HG03460 (cell line): ENCODE measurements around the gene RAET1E.
"Not testable (repeated sequence)": the region's sequence is repeated elsewhere in the genome, so short reads cannot be mapped to it uniquely, and the experiment has no call there.

Experiments used
- ATAC-seq: cut with Tn5 transposase; IDR thresholded peaks from one replicate; pipeline ENCODE4 v1.9.1; 2021; ENCODE audit not compliant: unreplicated experiment

Gene RAET1E, protein sequence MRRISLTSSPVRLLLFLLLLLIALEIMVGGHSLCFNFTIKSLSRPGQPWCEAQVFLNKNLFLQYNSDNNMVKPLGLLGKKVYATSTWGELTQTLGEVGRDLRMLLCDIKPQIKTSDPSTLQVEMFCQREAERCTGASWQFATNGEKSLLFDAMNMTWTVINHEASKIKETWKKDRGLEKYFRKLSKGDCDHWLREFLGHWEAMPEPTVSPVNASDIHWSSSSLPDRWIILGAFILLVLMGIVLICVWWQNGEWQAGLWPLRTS

DNA sequence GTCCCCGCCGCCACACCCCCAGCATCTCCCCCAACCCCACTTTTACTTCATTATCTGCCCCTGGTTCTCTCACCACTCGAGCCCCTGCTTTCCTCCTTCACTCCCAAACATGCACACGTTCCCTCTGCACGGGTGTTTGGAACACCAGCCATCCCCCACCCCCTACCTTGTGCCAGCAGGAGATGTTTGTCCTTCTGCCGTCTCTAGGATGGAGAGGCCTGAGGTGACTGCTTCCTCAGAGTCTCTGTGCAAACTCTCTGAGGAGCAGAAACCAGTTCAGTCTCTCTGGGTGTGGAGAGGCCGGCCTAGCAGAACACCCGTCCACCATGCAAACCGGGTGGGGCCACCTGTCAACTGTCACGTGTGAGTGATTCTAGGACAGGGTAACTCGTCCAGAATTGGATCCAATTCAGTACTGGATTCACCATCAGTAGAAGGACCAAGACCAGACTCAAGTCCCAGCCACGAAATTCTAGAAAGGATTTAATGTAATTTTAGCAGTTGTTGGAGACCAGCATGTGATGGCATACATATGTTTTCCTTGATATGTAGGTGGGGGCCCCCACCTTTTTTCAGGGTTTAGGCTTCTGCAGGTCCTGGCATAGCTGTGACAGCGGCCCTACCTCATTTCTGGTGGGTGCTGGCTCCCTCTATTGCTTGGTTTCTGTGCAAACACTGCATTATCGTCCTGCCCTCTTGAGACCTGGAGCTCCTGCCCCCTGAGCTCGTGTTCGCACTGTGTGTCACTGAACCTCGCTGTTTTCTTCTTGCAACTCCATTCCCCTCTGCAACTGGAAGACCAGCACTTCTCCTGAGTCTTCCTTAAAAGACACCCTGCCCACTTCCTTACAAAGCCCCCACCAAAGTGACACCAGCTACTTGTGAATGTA lies at the start of gene RAET1E:
TSS of gene RAET1E (minus strand) at position 259 of the 890 bp plus-strand sequence. CDS start 7,212 bp downstream, outside the sequence.
- ATAC-seq = no peak

DNA sequence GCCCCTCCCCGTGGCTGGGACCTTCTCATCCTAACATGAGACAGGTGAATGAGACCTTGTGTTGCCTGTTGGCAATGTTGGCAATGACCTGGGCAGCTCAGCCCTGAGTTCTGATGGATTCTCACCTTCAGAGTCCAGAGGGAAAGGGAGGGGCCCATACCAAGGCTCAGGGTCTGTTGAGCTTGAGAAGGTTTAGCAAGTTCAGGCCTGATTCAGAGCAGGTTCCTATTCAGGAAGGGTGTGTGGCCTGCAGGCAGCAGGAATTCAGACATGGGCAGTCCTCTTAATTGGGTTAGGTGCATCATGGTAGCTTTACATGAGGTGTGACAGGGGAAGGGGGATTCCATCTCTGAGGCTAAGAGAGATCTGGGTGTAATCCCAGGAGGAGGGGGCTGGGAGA lies 49.6 kb upstream of the RAET1E start:
- ATAC-seq = not testable (repeated sequence)

DNA sequence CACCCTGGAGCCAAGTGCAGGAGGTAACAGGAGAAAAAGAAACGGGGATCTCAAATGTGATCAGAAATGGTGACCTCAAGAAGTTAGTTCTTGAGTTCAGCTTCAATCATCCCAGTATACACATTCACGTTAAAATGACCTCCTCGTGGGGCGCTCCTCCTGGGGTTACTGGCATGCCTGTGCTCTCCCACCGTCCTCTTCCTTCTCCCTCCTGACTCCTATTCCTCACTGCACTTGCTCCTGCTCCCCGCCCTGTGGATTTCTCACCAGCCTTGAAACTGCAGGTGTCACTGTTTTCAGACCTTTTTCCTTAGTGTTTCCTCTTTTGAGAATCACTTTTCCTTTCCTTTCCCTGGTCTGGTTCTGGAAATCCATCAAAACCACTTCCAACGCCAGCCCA lies 48.7 kb upstream of the RAET1E start:
- not testable (repeated sequence) for ATAC-seq

DNA sequence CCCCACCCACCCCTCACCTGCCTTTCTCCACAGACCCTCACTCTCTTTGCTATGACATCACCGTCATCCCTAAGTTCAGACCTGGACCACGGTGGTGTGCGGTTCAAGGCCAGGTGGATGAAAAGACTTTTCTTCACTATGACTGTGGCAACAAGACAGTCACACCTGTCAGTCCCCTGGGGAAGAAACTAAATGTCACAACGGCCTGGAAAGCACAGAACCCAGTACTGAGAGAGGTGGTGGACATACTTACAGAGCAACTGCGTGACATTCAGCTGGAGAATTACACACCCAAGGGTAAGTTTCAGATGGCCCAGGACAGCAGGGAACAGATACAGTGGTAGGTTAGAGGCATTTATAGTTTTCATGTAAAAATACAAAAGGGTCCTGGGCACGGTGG lies 47.4 kb upstream of the RAET1E start:
- ATAC-seq = not testable (repeated sequence)

DNA sequence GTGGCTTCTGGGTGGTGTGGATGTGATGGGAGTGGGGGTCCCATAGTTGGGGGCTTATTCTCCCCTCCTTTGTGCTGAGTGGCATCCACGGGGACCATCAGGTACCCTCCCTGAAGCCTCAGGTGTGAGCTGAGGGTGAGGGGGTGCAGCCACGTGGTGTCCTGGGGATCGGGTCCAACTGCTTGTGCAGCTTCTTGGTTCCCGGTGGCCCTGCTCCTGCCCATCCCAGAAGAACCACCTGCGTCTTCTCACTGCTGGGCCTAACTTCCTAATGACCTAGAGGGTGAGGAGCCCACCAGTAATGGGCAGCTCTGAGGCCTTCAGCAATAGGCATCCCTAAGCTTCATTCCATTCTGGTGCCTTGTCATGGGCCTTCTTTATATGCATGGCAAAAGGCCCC lies 45.4 kb upstream of the RAET1E start:
- ATAC-seq = not testable (repeated sequence)

DNA sequence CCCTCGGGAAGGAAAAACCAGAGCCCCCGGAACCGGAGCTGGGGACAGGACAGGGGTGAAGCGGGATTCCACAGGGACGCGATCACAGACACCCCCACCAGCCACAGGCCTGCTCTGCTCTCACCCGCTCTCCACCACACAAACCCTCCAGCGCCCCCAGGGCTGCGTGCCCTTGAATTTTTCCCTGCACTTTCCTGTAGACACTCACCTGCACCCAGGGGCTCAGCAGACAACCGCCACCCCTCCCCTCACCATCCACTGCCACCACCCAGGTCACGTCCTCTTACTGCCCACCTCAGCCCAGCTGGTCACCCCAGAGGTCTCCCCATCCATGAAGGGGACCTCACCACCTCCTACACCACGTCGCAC lies 44.5 kb upstream of the RAET1E start:
- no peak for ATAC-seq

DNA sequence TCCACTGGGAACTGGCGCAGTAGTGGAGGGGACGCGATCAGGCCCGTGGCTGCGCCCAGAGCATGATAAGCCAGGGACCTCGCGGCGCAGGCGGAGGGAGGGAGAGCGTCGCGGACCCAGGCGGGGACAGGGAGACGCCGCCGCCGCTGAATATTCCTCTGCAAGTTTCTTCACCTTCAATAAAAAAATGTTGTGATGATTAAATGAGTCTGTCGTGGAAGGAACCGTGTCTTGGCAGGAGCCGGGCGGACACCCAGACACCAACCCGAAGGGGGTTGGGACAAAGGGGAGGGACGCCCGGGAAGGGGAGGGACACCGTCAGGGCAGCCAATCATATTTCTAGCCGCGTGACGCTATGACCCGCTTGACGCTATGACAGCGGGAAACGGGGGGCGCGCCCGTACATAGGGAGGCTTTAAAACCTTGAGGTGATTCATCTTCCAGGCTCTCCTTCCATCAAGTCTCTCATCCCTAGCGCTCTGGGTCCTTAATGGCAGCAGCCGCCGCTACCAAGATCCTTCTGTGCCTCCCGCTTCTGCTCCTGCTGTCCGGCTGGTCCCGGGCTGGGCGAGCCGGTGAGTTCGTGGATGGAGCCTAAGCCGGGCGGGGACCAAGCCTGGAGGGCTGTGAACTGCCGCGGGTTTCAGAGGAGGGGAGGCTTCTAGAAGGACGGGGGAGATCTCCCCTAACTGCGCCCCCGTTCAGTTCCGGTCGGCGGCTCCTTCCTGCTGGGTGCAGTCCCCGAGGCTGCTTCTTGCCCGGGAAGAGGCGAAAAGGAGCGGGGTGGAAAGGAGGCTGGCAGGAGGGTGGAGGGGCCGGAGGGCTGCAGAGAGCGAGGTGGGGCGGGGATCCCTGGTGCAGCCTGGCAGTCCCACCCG lies 43.9 kb upstream of the RAET1E start, which contains the start of gene ULBP2:
TSS of gene ULBP2 (plus strand) at position 432 of the 878 bp plus-strand sequence. CDS start at position 491, 59 bp downstream.
- ATAC-seq = no peak

DNA sequence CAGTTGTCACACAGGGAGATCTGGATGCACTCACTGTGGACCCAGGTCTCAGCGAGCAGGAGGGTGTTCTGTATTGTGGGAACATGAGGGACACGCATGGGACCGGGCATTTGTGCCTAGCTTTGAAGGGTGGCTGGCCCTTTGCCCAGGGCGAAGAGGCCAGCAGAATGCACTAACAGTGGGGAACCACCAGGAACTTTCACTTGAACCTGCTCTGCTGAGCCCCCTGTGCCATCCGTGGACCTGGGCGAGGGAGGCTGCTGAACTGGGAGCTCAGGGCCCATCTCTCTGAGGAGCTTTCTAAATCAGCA lies 42.7 kb upstream of the RAET1E start:
- ATAC-seq = no peak

DNA sequence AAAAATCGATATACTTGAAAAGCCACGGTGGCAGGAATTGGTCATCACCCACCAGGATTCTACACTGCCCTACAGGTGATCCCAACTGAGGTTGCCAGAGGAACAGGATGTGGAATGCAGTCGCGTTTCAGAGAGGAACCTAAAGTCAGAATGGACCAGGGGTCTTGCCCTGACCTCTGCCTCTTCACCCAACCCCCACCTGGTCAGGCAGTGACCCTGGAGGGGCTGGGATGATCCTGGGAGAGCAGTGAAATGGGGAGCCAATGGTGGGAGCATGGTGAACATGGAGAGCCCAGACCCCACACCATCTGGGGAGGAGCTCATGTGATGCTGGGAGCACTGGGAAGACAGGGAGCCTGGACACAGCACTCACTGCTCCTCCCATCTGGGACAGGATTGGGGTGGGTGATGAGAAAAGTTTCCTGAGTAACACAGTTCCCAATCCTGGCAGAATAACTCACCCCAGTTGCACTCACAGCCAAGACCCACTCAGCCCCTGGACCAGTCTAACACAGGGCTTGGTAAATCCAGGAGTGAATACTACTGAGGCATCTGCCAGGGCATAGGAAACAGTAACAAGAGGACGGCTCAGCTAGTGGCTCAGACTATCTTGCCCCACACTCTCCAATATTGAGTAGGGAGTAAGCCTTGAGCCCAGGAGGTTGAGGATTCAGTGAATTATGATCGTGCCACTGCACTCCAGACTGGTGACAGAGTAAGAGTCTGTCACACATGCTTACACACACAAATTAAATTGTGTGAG lies 42.2 kb upstream of the RAET1E start:
- ATAC-seq = no peak

DNA sequence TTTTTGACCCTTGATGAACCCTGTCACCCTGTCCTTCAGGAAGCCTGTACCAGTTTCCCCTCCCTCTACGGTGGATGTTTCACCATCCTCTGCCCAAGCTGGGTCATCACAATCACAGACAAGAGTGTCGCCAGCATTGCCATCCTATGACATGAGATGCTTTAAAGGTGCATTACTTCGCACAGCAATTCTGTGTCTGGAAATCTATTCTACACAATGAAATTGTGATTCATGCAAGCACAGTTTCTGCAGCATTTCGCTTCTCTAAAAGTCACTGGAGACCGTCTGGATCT lies 41.4 kb upstream of the RAET1E start:
- ATAC-seq = no peak

DNA sequence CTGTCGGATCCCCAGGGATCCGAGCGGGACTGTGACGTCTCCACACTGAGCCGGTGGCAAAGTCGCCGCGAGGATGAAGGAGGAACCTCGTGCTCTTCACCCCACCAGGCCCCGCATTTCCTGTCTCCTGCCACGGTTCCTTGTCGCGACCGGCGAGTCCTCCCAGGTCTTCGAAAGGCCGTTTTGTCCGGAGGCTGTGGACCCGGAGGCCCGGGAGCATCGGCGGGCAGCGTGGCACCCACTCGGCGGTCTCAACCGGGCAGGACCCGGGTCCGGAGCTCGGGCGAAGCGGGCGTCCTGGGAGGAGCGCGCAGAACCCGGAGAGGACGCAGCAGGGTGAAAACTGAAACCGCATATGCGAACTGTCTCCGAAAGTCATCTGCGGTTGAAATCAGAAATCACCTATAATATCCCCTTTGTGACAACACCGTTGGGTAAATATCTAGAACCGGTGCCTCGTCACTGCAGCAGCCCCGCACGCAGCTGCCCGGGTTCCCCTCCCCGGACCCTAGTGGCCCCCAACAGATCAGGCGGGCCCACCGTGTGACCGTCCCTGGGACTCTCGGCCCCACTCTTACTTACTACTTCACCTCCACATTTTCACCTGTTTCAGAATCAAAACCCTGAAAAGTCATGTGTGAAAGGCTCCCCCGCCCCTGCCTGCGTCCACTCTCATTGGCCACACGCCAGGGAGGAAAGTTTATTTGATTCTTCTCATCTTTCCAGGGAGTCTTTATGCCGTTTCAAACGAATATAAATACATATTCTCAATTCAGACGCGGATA lies 40.9 kb upstream of the RAET1E start:
- peak; percentile 74 for ATAC-seq

DNA sequence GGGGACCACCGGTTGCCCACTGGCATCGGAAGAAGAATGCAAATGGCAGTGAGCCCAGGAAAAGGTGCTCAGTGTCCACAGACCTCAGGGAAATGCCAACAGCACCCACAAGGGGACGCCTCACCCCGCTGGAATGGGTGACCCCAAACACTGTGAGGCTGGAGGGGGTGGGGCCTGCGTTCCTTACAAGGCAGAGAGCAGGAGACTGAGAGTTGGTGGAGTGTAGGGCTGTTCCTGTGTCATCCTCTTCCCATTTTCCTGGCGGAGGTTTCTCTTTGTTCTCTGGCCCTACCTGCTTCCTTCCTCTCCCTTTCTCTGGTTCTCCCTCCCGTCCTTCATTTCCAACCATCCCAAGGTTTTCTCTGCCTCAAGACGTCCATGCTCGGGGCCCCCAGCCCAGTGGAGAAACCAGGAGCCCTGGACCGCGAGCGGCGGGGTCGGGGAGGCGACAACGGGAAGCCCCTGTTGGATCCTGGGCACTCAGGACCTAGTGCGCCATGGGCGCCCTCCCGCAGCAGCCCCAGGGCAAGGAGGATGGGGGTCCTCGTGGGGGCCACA lies 40.2 kb upstream of the RAET1E start:
- not testable (repeated sequence) for ATAC-seq

DNA sequence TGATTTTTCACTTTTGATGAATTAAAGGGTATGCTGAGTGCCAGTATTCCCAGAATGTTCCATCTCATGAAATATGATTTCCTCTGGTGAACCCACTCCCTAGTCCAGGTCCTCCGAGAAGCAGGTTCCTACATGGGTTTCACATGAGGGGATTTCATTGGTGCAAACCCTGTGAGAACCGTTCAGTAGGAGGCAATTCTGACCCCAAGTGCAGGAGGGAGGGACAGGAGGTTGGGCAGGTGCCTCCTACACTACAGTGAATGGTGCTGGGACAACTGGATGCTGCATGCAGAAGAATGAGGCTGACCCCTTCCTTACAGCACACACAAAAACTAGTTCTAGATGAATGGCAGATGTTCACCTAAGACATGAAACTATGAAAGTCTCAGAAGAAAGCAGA lies 38.8 kb upstream of the RAET1E start:
- ATAC-seq = no peak

DNA sequence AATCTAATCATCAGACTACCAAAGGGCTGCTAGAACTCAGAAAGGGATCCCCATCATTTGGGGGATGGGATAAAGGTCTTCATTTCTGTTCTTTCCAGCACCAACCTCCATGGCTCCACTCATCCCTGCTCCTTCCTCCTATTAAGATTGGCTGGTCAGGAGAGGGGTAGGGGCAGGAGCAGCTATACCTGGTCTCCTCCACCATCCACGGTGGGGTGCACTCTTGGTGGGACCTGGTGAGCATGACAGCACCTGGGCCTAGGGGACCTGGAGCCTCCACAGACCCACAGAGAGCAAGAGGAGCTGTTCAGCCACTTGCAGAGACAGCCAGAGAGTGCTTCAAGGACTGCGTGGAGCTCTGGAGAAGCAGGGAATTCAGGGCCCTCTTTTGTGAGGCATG lies 37.8 kb upstream of the RAET1E start:
- ATAC-seq = no peak

DNA sequence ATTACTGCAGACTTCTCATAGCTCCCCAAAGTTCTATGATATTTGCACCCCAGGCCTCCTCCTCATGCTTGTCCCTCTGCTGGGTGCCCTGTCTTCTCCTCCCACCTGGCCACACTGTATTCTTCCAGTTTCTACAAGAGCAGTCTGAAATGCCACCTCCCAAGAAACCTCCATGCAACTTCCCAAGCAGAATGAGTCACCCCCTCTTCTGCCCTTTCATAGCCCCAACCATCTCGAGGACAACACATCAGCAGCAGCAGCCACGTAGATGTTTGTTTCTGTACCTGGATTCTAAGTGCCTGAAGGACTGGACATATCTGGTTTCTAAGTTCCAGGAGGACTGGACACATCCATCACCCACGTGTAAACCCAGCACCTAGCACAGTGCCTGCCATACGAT lies 37.3 kb upstream of the RAET1E start:
- no peak for ATAC-seq

DNA sequence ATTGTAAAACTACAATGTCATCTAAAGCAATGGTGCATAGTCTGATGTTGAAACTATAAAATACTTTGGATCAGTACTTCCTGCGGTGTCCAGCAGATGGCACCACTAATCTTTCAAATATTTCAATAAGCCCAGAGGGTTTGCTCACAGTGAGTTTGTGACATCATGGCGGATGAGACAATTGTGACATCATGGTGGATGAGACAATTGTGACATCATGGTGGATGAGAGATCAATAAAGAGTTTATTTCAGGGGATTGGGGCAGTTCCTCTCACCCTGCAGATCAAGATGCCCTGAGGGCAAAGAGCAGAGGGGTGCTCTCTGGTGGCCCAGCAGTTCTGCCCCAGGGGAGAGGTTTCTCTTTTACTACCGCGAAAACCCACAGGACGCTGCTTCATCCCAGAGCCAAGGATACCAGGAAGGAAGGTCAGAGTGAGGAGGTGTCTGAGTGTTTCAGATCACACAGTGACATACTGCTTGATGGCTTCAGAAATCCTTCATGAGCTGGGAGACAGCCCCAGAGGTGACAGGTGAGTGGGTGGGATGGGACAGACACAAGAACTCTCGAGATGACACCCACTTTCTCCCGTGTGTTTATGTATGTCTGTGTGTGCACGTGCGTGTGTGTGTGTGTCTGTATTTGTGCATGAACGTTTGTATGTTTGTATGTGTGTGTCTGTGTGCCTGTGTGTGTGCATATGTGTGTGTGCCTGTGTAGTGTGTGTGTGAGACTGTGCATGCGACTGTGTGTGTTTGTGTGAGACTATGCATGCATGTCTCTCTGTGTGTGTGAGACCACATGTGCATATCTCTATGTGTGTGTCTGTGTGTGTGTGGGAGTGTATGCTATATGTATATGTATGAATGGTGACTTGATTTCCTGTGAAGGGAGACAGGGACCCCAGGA lies 36.6 kb upstream of the RAET1E start:
- no peak for ATAC-seq

DNA sequence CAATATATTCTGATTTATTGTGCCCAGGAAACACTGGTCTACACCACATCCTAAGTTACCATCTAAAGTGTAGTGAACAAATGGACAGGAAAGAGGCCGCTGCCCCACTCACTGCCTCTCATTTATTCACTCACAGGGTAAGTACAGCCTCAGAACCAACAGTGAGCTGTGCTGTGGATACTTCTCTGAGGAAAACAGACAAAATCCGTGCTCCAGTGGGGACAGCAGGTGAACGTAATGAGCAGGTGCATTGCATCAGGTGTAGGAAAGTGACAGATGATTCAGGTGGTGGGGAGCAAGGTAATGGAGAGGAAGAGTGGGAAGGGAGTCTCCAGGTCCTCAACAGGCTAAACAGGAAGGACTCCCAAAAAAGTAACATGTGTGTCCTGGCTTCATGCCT lies 35.5 kb upstream of the RAET1E start:
- no peak for ATAC-seq

DNA sequence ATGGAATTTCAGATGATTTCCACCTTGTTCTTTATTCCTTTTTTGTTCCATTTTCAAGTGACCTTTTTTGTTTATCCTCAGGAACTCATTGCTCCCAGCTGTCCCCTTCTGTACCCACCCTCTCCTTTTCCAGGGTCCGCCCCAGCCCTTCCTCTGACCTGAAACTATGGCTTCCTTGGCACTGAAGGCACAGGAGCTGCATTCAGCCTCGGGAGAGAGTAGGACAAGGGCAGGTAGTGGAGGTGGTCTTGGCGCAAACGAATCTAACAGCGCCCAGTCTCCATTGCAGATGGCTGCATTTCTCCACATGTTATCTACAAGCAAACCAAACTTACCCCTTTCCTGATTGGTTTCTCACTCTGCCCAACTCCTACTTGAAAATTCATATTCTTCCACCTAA lies 35.1 kb upstream of the RAET1E start:
- no peak for ATAC-seq

DNA sequence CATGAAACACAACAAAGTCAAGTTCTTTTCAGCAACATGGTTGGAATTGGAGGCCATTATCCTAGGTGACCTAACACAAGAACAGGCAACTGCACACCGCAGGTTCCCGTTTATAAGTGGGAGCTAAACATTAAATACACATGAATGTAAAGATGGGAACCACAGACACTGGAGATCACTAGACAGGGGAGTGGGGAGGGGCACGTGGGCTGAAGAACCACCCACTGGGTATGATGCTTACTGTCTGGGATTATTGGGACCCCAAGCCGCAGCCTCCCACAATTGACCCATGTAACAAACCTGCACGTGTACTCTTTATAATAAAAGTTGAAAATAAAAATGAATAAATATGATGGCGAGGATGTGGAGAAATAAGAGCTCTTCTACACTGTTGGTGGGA lies 33.6 kb upstream of the RAET1E start:
- ATAC-seq = no peak
